GM12801 (cell line): ENCODE data around the gene USP4.

Source experiments
- TF ChIP-seq, protein P1 (sequence below): IDR thresholded peaks from one replicate; pipeline ENCODE4 v1.5.1; 2011; ENCODE audit warnings: control low read depth; ENCODE audit not compliant: insufficient read length; ENCODE audit errors: extremely low read depth

The USP4 gene

GRCh38 chr3:49343163-49343562 lies 3.3 kb upstream of the USP4 start:
- TF ChIP-seq, protein P1, sequence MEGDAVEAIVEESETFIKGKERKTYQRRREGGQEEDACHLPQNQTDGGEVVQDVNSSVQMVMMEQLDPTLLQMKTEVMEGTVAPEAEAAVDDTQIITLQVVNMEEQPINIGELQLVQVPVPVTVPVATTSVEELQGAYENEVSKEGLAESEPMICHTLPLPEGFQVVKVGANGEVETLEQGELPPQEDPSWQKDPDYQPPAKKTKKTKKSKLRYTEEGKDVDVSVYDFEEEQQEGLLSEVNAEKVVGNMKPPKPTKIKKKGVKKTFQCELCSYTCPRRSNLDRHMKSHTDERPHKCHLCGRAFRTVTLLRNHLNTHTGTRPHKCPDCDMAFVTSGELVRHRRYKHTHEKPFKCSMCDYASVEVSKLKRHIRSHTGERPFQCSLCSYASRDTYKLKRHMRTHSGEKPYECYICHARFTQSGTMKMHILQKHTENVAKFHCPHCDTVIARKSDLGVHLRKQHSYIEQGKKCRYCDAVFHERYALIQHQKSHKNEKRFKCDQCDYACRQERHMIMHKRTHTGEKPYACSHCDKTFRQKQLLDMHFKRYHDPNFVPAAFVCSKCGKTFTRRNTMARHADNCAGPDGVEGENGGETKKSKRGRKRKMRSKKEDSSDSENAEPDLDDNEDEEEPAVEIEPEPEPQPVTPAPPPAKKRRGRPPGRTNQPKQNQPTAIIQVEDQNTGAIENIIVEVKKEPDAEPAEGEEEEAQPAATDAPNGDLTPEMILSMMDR, result no peak

- TF ChIP-seq, protein P1, result no peak
These were observed 2.1 kb upstream of the USP4 start for GRCh38 chr3:49341996-49342395.

DNA sequence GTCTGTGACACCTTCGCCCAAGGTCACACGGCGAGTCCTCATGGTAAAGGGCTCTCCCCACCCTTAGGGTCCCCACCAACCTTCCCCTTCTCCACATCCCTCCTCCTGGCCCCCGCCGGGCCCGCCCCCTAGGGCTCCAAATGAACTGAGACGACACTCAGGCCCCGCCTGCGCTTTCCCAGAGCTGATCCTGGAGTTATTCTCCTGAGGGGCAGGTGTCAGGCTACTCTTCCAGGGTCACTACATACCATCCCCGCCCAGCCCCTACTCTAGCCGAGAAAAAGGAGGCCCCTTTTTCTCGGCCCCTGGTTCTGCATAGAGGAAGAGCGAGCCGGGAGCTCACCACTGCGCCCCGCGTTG lies 292 bp downstream of the USP4 start:
- TF ChIP-seq, protein P1, result no peak

GRCh38 chr3:49333916-49334633 lies 5.8 kb downstream of the USP4 start:
- TF ChIP-seq, protein P1, result no peak

DNA sequence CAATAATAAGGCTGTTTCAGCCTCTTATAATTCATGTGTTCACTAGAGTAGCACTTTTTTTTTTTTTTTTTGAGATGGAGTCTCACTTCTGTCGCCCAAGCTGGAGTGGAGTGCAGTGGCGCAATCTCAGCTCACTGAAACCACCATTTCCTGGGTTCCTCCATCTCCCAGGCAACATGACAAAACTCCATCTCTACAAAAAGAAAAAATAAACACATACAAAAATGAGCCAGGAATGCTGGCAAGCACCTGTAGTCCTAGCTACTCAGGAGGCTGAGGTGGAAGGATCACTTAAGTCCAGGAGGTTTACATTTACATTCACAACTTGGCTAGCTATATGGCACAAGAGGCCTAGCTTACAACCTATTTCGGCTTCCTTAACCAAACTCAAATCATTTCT lies 6.8 kb downstream of the USP4 start:
- TF ChIP-seq, protein P1, result no peak

GRCh38 chr3:49329186-49329585 lies 10.7 kb downstream of the USP4 start:
- TF ChIP-seq, protein P1, result no peak

DNA sequence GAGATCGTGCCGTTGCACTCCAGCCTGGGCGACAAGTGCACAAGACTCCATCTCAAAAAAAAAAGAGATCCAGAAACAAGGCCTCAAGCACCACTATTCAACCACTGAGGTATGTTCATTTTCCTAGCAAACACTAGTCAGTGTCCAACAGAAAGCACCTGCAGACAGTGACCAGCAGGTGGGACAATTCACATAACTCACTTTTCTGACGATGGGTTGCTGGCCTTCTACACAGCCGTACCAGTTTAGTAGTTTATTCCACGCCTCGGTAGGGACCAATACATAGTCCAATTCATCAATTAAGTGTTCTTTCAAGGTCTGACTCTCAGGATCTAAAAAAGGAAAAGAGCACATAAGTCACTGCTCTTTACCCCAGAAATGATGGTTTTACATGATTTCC lies 12.4 kb downstream of the USP4 start:
- TF ChIP-seq, protein P1, result no peak
